NCI-H345 treated with DMSO at 0.1 percent for 48 hours (cell line): ENCODE data around the gene ACIN1.

Source experiments
- DNase-seq: peaks from one replicate; lab custom pipeline; 2025; ENCODE audit not compliant: unreplicated experiment; lab: John Stamatoyannopoulos, UW

ACIN1 gene

DNA sequence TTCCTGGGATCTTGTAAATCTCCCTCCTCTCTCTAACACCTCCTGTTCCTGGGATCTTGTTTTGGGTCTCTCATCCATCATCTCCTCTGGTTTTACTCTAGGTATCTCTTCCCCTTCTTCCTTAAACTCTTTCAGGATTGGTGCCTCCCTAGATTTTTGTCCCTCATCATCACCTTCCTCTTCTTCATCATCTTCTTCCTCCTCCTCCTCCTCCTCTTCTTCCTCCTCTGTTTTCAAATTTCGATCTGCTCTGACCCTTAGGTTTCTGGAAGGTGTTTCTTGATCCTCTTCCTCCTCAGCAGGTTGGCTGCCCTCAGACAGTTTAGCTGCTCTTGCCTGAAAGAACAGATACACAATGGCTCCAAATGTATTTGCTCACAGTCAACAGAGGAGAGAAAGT, 14.5 kb downstream of the ACIN1 start:
- DNase-seq: no peak

DNA sequence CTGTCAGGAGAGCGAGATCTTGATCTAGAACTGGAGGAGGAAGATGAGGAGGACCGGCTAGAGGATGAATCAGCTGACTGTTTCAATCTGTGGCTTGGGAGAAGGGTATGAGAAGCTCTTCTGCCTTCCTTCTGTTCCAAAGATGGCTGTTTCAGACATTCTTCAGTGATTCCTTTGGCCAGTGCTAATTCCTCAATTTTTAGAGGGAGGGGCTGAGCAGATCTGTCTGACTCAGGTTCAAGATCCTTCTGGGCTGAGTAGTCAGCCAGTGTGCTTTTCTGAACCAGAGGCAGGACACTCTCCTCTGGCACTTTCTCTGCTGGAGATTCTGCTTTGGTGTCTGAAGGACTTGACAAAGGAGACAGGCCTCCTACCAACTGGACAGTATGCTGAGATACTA, 15.2 kb downstream of the ACIN1 start:
- DNase-seq: no peak

DNA sequence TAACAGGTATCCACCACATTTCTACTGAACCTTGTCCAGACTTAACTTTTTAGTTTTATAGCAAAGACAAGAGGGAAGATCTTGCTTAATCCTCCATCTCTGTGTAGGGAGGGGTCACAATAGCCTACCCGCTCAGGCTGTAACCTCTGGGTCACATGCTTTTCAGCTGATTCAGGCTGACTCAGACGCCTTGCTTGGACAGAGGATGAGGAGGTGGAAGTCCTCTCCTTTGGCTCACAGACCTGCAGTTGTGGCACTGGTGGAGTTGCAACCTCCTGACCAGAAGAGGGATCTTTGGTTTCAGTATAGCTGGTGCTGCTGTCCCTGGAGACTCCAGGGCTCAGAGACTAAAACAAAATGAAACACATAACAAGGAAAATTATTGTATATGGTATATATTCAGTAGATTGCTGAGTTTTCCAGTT, 16.2 kb downstream of the ACIN1 start:
- no peak for DNase-seq

DNA sequence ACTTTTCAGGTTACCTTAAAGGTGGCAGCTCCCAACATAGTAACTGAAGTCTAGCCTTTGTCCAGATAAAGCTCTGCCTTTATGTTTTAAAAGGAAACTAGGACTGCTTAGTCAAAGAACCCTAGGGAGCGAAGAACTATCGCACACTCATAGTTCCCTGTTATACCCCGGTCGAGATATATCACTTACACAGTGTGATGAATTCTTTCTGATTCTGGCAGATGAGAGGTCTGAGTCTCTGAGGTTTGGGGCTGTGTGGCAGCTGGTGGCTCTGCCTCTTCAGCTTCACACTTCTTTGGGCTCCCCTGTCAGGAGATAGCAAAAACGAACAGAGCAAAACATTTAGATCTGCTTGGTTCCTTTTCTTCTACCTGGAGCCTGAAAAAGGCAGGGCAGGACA, 17.0 kb downstream of the ACIN1 start:
- no peak for DNase-seq

DNA sequence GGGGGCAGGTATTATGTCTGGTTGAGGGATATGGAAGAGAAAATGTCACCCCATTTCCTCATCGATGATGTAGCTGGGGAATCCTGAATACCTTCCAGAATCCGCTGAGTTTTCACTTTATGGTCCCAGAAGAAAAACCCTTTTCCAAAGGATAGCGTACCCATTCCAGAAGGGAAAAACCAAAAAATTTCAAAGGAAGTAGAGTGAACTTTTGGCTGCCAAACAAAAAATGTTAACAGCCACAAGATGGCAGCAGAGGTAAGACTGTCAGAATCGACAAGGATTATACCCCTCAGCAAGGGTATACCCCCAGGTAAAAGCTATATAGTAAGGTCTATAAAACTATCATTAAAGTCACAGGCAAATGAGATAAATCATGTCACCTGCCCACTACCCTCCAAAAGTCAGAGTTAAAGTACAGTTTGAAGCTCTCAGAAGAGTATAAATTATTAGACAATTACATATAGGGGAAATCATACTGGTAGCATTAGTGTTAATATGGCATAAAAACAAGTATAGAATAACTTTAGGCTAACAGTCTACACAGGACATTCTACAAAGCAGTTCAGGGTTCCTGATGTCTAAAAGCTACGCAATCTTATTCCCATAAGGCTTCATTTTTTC, 18.0 kb downstream of the ACIN1 start:
- DNase-seq: no peak

DNA sequence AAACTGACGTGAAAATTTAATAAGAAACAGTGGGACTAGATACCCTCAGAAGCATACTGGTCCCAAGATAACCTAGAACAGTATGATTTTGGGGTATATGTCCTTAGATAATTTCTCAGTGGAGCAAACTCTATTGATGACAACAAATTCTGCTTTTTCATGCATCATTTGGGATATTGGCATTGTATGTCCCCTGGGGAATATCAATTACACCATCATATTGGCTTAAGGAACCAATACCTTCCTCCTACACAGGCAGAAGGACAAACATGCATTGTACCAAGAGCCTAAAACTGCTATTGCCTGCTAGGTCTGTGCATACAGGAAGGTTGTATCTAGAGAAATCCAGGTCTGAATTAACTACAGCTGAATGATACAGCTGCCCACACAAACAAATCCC, 20.0 kb downstream of the ACIN1 start:
- DNase-seq: no peak

DNA sequence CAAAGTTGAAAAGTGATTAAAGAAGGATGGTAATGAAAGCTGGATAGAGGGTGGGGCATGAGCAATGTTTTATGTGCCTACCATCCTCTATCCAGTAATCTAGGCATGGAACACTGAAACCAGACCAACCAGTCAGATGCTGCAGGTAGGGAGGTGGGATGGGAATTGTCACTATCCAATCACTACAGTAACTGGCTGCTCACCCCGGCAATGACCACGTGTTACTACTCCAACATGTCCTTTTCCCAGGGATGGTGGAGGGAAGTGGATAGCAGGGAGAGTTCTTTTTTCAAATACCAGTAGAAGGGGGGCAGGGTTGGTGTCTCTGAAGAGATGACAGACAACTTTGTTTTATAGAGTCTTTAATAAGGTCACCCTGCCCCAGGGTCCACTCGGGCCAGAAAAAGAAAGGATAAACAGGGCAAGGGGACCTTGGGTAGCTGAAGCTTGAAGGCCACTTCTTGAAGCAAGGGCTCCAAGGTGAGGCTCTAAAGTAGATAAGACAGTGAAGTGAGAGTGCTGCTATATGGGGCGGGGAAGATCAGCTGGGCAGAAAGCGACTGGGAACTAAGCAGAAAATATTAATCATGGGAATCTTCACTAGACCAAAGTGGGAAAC, 22.9 kb downstream of the ACIN1 start:
- DNase-seq: no peak

DNA sequence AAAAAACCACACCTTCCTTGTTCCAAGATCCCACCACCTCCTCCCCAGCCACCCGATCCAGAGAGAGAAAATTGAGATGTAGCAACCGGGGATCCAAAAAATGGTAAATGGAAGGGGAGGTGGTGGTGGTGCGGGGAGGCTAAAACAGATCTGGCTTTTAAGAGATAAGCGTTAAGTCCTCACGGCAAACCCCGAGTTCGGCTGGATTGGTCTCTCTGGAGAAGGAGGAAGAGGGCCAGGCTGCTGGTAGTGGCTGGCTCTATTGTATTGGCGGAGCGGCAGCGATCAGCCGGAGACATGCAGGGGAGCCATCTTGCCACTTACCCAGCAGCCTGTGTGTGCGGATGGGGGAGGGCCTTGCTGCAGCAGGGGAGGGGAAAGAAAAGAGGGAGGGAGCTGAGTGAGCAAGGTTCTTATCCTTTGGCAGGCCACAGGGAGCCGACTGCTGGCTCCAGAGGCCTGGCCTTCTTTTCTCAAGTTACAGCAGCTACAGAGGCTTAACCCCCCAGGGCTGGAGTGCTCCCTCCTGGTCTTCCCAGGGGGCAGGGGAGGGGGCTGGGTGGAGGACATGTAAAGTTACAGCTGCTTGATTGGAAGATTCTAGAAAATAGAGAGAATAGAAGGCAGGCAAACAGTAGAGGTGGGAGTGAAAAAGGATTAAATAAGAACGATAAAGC, 23.6 kb downstream of the ACIN1 start:
- no peak for DNase-seq

DNA sequence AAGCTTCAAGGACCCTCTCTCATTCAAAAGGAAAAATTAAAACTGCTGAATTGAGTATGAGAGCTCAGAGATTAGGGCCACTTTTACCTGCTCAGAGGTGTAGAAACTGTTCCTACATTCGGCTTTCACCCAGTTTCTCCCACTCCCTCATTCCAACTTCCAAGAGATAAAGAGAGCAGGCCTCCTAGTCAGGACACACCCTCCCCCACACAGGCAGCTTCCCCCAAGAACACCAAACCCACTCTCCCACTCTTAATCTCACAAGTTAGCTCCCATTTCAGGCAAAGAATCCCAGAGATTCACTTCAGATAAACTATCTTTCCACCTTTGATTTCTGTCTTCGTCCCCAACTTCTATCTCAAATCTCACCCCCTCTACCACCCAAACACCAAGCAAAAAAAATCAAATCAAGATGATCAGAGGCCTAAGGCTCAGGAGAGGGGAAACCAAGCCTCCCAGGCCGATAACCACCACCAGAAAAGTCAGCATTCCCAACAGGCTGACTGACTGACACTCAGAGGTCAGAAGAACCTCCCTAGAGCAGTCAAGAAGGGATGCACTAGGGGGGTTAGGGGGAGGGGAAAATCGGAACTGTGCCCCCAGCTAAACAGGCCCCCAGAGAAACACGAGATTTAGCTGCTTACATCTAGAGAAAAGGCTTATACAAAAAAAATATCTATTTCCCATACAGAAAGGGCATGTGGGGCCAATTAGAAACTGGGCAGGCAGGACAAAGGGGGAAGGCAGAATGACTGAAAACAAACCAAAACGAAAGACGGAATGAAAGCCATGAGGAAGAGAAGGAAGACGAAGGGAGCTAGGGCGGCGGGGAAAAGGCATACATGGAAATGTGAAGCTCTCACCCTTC, 24.4 kb downstream of the ACIN1 start:
- DNase-seq: no peak

DNA sequence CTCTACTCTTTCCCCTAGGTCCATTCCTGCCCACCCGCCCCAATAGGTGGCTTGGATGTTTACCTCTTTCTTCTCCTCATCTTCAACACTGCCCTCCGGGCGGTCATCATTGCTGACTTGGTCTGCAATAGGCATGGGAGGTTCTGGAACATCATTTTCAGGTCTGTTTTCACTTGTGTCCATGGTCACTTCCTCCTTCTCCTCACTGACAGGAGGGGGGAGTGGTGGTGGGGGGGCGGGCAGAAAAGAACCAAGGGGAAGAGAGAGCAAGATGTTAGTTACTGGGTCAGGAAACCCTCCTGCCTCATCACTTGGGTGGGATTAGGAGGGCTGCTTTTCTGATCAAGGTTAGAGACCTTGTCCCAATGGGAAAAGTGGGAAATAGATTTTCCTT, 25.5 kb downstream of the ACIN1 start:
- DNase-seq: no peak

DNA sequence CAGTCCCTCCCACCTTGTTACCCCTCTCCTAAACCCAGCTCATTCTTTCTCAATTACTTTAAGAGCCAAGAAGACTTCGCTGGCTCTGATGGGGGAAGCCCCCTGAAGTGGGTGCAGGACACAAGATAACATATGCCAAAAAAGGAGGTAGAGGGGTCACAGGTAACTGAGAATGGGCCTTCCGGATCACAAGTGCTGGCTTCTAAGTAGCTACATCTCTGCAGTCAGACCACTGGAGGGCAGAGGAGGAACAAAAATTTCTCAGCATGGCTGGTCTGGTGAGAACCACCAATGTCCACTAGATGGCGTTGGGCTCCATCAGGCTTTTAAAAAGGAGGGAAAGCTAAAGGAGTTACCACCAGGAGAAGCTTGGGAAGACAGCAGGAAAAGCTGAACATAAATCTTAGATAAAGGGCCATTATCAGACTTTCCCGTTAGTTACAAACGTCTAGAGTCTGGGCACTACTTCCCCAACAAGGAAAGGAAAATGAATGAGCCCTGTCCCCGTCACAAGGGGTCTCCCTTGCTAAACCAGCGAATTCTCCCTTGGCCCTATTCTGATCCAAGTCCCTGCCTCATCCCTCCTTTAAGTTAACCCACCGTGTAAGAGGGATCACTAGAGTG, 26.0 kb downstream of the ACIN1 start:
- DNase-seq: no peak

DNA sequence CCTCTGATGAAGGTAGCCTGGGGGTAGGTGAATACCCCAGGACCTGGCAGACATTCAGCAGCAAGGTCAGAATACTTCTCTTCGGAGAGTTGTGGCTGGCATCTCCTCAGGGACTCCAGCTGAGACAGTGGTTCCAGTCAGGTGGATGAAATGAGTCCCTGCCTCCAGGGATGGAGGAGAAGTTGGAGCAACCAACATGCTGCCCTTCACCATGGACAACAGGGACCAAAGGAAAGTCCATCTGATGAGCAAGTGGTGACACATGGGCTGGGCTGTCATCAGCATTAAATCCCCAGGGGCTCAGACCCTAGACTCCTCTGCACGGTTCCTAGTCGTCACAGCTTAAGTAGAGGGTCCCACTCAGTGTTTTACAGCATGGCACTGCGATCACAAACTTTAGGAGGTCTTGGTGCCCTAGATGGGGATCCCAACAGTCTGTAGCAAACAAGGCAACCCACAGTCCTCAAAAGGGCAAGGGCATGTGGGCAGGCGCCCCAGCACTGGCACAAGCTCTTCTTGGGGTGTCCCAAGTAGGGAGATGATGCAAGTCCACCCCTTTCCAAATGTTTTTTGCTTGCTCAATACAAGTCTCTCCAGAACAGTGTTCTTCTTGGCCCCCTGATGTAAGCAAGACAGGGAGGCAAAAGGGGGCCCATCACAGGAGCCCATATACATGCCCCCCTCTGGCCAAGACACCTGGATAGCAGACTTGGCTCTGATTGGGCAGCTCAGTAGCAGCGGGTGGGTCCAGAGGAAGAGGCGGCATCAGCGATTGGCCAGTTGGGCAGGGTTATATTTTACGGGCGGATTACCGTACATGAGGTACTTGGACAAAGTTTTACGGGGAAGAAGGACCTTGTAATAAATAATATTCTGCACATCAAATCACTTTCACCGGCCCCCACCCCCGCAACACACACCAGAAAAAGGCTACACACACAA, 26.8 kb downstream of the ACIN1 start:
- DNase-seq: no peak

DNA sequence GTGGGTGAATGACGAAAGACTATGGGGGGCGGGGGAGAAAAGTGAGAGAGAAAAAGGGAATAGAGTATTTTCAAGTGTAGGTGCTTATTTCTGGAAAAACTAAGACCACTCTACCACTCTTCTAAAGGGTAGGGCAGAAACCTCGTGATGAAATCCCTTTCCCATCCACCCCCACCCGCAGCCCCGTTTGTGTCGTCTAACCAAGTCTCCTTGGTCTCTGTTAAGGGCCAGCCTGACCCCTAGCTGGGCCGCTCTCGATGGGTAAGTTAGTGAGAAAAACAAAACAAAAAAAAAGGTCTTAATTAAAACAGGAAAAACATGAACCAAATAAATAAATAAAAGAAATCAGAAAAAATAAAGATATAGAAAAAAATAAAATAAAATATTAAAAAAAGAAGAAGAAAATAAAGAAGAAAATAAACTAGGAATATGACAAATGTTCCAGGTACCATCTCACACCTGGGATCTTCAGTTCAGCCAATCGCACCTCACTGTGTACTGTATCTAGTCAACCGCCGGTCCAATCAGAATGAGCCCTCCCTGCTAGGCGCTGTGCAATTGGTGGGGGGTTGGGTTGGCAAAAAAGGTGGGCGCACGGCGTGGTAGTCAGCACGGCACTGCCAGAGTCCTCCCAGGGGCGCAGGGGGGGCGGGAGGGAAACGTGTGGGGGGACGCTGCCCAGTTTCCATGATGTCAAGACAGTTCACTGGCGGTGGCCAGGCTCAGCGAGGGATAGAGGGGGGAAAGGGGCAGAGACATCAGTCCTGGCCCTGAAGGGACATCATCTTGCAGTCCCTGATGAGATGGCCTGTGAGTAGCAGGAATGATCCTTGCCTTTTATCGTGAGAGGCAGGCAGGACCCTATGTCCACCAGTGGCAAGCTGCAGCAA, 27.8 kb downstream of the ACIN1 start:
- DNase-seq: no peak

DNA sequence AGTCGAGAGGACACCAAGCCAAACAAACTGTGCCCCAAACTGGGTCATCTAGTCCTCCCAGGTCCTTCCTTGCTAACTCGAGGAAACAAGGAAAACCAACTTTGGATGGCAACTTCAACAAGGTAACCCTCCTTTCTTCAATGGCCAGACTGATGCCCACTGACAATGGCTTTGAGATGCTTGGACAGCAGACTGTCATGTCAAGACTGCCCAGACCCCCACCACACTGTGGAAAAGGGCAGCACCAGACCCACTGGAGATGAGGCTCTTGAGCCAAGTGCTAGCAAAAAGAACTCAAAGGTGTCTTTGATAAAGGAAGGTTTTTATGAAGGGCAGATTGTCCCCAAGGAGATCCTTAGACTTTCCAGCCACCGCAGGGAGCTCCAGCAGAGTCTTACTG, 28.6 kb downstream of the ACIN1 start:
- no peak for DNase-seq

DNA sequence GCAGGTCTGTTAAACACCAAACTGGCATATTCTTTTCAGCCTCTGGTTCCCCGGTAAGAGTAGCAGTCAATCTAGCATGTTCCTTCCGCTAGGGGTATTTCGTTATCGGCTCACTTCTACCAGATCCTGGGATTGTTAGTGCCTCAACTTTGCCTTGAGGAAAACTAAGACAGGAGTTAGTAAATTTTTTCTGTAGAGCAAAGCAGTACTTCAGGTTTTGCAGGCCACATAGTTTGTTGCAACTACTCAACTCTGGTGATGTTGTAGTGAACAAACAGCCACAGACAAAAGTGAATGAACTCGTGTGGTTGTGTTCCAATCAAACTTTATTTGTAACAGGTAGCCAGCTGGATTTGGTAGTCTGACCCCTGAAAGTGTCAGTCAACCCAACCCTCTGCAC, 31.3 kb downstream of the ACIN1 start:
- no peak for DNase-seq

DNA sequence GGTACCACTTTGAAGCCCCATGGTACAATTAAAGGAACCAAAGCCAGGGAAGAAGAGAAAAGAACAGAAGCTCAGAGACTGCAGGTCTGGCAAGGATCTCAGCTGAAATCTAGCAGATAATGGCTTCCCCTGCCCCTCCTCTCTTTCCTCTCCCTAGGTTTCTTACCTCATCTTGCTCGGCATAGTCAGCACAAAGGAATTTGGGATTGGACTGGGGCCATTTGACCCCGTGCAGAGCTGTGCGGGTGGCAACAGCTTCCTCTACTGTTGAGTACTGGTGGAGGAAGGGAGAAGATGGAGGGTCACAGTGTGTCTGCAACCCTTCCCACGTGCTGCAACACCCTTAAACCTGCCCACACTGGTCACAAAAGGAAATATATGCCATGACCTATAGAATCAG, 32.9 kb downstream of the ACIN1 start:
- DNase-seq: no peak

DNA sequence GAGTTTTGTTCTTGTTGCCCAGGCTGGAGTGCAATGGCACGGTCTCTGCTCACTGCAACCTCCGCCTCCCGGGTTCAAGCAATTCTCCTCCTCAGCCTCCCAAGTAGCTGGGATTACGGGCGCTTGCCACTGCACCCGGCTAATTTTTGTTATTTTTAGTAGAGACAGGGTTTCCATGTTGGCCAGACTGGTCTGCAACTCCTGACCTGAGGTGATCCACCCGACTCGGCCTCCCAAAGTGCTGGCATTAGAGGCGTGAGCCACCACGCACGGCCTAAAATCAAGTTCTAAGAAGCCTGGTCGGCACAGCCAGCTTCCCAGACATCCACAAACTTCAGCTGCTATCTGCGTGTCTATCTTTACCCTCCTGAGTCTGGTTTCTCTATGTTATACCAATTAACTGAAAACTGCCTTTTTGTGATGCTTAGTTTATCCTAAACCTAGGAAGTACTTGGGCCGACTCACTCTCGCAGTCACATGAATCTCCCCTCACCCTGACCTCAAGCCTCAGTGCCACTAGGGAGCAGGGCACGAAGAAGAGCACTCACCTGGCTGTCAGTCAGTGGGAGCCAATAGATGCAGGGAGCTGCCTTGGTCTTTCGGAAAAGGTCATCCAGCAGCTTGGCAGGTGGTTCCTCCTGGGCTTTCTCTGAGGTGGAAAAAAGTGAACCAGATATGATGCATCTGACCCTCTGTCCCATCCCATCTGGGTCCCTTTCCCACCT, 34.2 kb downstream of the ACIN1 start:
- DNase-seq: no peak

DNA sequence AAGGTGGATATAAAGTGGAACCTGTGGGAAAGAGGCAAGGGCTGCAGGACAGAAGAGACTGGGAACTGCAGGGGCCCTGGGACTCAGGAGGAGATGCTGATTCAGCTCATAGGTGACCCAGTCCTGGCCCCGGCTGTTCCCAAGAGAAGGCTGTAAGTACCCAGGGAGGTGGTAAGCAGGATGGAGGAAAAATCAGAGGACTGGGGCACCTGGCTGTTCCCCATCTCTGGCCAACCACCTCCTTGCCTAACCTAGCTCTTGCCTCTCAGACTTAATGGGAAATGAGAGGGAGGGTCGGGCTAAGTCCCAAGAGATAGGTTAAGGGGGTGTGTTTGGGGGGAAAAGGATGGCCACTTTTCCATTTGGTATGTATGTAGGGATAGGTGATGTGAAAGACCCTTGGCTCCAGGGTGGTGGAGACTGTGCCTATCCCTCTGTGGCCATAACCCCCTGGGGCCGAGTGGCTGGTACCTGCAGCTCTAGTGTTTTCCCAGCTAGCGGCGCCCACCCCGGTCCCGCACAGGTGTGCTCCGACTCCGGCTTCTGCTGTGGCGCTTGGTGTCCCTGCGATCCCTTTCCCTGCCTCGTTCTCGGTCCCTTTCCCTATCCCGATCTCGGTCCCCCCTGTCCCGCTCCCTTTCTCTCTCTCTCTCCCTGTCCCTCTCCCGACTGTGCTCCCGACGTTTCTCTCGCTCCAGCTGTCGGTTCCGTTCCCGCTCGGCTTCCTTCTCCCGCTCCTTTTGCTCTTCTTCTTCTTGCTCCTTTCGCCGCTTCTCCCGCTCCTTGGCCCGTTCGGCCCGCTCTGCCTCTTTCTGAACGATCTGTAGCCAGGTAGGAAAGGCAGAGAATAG, 36.1 kb downstream of the ACIN1 start:
- no peak for DNase-seq
